BE2C (cell line): ENCODE measurements around the gene SARDH.

ENCODE experiments used
- DNase-seq: peaks from one replicate; pipeline ENCODE4 v3.0.0-alpha.2; 2020
- H3K27me3 ChIP-seq: fragments of 250-450 bp; sonication (Bioruptor Pico); 2 replicates; pipeline ENCODE4 v1.5.1; 2020; ENCODE audit warnings: mild to moderate bottlenecking
- H3K36me3 ChIP-seq: fragments of 250-450 bp; sonication (Bioruptor Pico); 2 replicates; pipeline ENCODE4 v1.5.1; 2020; ENCODE audit warnings: mild to moderate bottlenecking
- H3K4me1 ChIP-seq: fragments of 250-450 bp; sonication (Bioruptor Pico); 2 replicates; pipeline ENCODE4 v1.5.1; 2020
- H3K4me3 ChIP-seq: 2 replicates; pipeline ENCODE4 v1.5.1; 2011; ENCODE audit warnings: low read depth, low read length
- H3K9me3 ChIP-seq: fragments of 250-450 bp; sonication (Bioruptor Pico); 2 replicates; pipeline ENCODE4 v1.5.1; 2020
- TF ChIP-seq, protein P1 (sequence below): IDR thresholded peaks from 2 replicates; pipeline ENCODE4 v1.5.1; 2012; ENCODE audit warnings: mild to moderate bottlenecking, low read depth, low read length

The SARDH gene

DNA sequence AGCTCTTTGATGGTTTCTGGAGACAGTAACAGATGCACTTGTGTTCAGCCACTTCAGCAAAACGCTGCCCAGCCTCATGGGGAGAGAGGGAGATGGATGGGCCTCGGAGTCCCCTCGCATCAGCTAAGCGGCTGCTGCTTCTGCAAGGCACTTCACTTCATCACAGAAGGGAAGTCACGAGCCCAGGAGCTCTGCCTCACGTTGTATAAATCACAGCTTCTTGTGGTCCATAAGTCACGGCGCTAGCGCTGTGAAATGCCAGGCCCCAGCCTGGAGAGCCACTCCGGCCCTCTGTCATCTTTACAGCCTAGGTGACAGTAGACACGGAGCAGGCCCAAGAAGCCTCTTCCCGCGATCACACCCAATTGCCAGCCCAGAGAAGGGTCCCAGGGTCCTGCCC lies 78.6 kb downstream of the SARDH start:
- no peaks in the 10 kb centered on the region for H3K27me3 ChIP-seq
- DNase-seq = no peak
- peaks cover 46% of the 10 kb centered on the region for H3K36me3 ChIP-seq
- TF ChIP-seq, protein P1, sequence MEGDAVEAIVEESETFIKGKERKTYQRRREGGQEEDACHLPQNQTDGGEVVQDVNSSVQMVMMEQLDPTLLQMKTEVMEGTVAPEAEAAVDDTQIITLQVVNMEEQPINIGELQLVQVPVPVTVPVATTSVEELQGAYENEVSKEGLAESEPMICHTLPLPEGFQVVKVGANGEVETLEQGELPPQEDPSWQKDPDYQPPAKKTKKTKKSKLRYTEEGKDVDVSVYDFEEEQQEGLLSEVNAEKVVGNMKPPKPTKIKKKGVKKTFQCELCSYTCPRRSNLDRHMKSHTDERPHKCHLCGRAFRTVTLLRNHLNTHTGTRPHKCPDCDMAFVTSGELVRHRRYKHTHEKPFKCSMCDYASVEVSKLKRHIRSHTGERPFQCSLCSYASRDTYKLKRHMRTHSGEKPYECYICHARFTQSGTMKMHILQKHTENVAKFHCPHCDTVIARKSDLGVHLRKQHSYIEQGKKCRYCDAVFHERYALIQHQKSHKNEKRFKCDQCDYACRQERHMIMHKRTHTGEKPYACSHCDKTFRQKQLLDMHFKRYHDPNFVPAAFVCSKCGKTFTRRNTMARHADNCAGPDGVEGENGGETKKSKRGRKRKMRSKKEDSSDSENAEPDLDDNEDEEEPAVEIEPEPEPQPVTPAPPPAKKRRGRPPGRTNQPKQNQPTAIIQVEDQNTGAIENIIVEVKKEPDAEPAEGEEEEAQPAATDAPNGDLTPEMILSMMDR = no peak
- no peak overlapping the region for H3K4me3 ChIP-seq
- no peaks in the 10 kb centered on the region for H3K9me3 ChIP-seq
- peaks cover 23% of the 10 kb centered on the region for H3K4me1 ChIP-seq

- no peaks in the 10 kb centered on the region for H3K27me3 ChIP-seq
- no peak overlapping the region for H3K4me3 ChIP-seq
- peaks cover 23% of the 10 kb centered on the region for H3K4me1 ChIP-seq
- H3K9me3 ChIP-seq = no peaks in the 10 kb centered on the region
- peaks cover 51% of the 10 kb centered on the region for H3K36me3 ChIP-seq
- peak; percentile 79 for DNase-seq
- TF ChIP-seq, protein P1 = no peak
Observed at GRCh38 chr9:133658442-133659431, 79.4 kb downstream of the SARDH start.

- peaks cover 23% of the 10 kb centered on the region for H3K4me1 ChIP-seq
- H3K4me3 ChIP-seq = no peak overlapping the region
- TF ChIP-seq, protein P1 = no peak
- no peaks in the 10 kb centered on the region for H3K27me3 ChIP-seq
- peaks cover 67% of the 10 kb centered on the region for H3K36me3 ChIP-seq
- H3K9me3 ChIP-seq = no peaks in the 10 kb centered on the region
- DNase-seq = no peak
Observed at GRCh38 chr9:133657120-133657661, 81.0 kb downstream of the SARDH start.

DNA sequence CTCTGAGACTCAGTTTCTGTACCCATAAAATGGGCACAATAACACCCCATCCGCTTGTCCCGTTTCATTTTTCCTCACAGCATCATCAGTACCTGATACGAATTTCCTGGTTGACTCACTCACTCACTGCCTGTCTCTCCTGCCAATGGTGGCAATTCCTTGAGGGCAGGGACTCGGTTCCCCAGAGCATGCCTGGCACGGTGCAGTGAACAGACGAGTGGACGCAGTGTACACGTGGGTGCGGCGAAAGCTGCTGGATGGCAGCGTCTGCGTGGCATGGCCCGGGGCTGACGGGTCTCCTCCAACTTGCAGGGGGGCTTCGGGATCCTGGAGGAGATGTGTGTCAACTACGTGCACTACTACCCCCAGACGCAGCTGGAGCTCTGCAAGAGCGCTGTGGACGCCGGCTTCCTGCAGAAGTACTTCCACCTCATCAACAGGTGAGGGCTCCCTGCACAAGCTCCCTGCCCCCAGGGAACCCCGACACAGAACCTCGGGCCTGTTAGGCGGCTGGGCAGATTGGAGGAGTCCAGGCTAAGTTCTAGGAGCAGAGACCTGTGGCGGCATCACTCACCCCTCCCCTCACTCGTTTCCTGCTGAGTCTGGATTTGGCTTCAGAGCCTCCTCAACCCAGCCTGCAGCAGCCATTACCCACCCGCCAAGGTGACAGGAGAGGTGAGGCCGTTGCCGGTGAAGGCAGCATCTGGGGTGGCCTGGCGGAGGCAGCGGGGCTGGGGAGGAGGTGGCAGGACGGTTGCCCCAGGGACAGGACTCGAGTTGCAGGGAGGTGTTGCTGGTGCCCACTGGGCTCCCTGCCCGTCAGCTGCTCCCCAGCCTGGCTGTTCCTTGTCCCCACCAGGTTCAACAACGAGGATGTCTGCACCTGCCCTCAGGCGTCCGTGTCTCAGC lies 81.7 kb downstream of the SARDH start:
- DNase-seq = no peak
- H3K4me3 ChIP-seq = no peak overlapping the region
- H3K9me3 ChIP-seq = no peaks in the 10 kb centered on the region
- no peaks in the 10 kb centered on the region for H3K27me3 ChIP-seq
- TF ChIP-seq, protein P1 = no peak
- H3K36me3 ChIP-seq = peaks cover 70% of the 10 kb centered on the region
- peaks cover 23% of the 10 kb centered on the region for H3K4me1 ChIP-seq

DNA sequence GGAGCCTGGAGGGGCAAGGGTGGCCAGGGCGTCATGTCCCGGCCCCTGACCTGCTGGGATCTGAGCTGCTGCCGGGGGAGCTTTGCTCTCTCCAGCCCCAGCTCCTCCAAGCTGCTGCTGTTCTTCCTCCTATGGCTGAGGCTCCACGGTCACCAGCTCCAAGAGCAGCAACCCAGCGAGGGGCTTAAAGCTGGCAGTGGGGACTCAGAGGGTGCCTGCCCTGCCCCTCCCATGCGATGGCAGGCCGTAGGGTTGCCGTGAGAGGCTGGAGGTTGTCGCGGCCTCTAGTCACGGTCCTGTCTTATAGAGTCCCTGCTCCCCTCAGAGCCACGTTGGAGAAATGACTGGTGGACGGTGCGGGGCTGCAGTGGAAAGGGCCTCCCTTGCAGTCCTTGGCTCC lies 82.5 kb downstream of the SARDH start:
- DNase-seq = no peak
- TF ChIP-seq, protein P1 = no peak
- no peaks in the 10 kb centered on the region for H3K27me3 ChIP-seq

More for the DNA sequence above, 82.5 kb downstream of the SARDH start:
- Histone ChIP-seq H3K4me3 (no peak overlapping the region), H3K9me3 (no peaks in the 10 kb centered on the region), H3K4me1 (peaks cover 23% of the 10 kb centered on the region), H3K36me3 (peaks cover 78% of the 10 kb centered on the region)
